K562 (cell line): ENCODE results near the gene PLSCR3. TPM values are rescaled to one million over a fixed set of nuclear protein-coding genes. Genes with fewer than 3 reads are reported as not detected.

Source experiments
- CREBBP ChIP-seq: IDR thresholded peaks from one replicate; pipeline ENCODE4 v1.6.1; 2012; ENCODE audit warnings: low read depth, mild to moderate bottlenecking, control low read depth, inconsistent platforms, low read length
- HEY1 ChIP-seq: fragments of 250-450 bp; sonication (Bioruptor Pico); IDR thresholded peaks from 2 replicates; pipeline ENCODE4 v1.5.0; 2020; ENCODE audit warnings: mild to moderate bottlenecking, moderate library complexity, borderline replicate concordance
- KDM5B ChIP-seq: fragments of 200-600 bp; sonication (generic); IDR thresholded peaks from 2 replicates; pipeline ENCODE4 v1.6.1; 2012; ENCODE audit warnings: low read depth, mild to moderate bottlenecking, moderate library complexity, low read length, control low read depth, inconsistent platforms; ENCODE audit not compliant: insufficient replicate concordance
- NR2F6 ChIP-seq: fragments of 450-650 bp; formaldehyde crosslinking; IDR thresholded peaks from 2 replicates; pipeline ENCODE4 v1.4.0; 2020; ENCODE audit warnings: mild to moderate bottlenecking
- PHF8 ChIP-seq: fragments of 200-600 bp; sonication (generic); IDR thresholded peaks from 2 replicates; pipeline ENCODE4 v1.6.1; 2012; ENCODE audit warnings: mixed run types, mild to moderate bottlenecking, inconsistent platforms, low read length, moderate library complexity, borderline replicate concordance
- PML ChIP-seq: IDR thresholded peaks from 2 replicates; pipeline ENCODE4 v1.6.1; 2012; ENCODE audit warnings: low read length, inconsistent platforms
- RFX5 ChIP-seq: IDR thresholded peaks from 2 replicates; pipeline ENCODE4 v1.6.1; 2011; ENCODE audit warnings: low read depth, mild to moderate bottlenecking, improper control_type of control experiment, low read length
- RUNX1 ChIP-seq: sonication (generic); IDR thresholded peaks from 2 replicates; pipeline ENCODE4 v1.6.1; 2016; ENCODE audit warnings: antibody characterized with exemption, low read depth
- SIX5 ChIP-seq, 2 experiments: IDR thresholded peaks; 2 replicates each; pipeline ENCODE4 v1.6.1; 2011; ENCODE audit warnings: low read length in 2 of 2, borderline replicate concordance in 1 of 2, low read depth in 1 of 2, mild to moderate bottlenecking in 1 of 2, moderate library complexity in 1 of 2; ENCODE audit not compliant: insufficient read depth in 1 of 2
- TAF1 ChIP-seq: IDR thresholded peaks from 2 replicates; pipeline ENCODE4 v1.6.1; 2011; ENCODE audit warnings: mild to moderate bottlenecking, low read length, moderate library complexity; ENCODE audit not compliant: insufficient read depth, control insufficient read depth, severe bottlenecking; ENCODE audit errors: extremely low read depth
- ZNF384 ChIP-seq: IDR thresholded peaks from 2 replicates; pipeline ENCODE4 v1.6.1; 2012; ENCODE audit warnings: low read depth, low read length, improper control_type of control experiment
- ZNF561 ChIP-seq: fragments of 450-650 bp; formaldehyde crosslinking; conservative IDR thresholded peaks from 2 replicates; pipeline ENCODE4 v1.4.0; 2020; ENCODE audit warnings: mild to moderate bottlenecking, moderate library complexity
- polyA plus RNA-seq, 8 experiments: library from polyadenylated mRNA; depleted of rRNA in 4 of 8; stranded (reverse) in 5 of 8; unstranded in 3 of 8; fragments of >200 nt; fragmentation: Nextera tagmentation in 2 of 8; fragmentation: Illumina TruSeq in 1 of 8; extraction: Ambion mirVana in 2 of 8; extraction: Trizol in 1 of 8; gene quantifications; 2 replicates each; pipeline versions ENCODE4 v1.2.1 to v1.2.3, GENCODE V29; 2011 to 2014; ENCODE audit warnings: inconsistent platforms in 1 of 8, missing spikeins in 1 of 8
- total RNA-seq, 7 experiments: library from RNA; depleted of rRNA in 6 of 7; stranded (reverse); fragments of >200 nt in 6 of 7; fragmentation: Illumina TruSeq in 2 of 7; extraction: Trizol in 2 of 7; gene quantifications; 2 replicates each; pipeline versions ENCODE4 v1.2.1 to v1.2.3, GENCODE V29; 2011 to 2021; ENCODE audit warnings: low replicate concordance in 1 of 7
- TF ChIP-seq, protein P1 (sequence below): fragments of 250-450 bp; sonication (Bioruptor Pico); IDR thresholded peaks from 2 replicates; pipeline ENCODE4 v1.5.0; 2021; ENCODE audit warnings: mild to moderate bottlenecking, borderline replicate concordance
- TF ChIP-seq, protein P2 (sequence below): fragments of 200-800 bp; sonication (Bioruptor generic); IDR thresholded peaks from 2 replicates; pipeline ENCODE4 v1.6.1; 2017; ENCODE audit warnings: missing genetic modification characterization, missing compliant biosample characterization
- TF ChIP-seq, protein P3 (sequence below): fragments of 250-450 bp; sonication (Bioruptor Pico); IDR thresholded peaks from 2 replicates; pipeline ENCODE4 v1.6.1; 2021; ENCODE audit warnings: mild to moderate bottlenecking
- TF ChIP-seq, protein P4 (sequence below): fragments of 450-650 bp; formaldehyde crosslinking; conservative IDR thresholded peaks from 2 replicates; pipeline ENCODE4 v1.4.0; 2022; ENCODE audit warnings: mild to moderate bottlenecking, missing genetic modification characterization
- TF ChIP-seq, protein P5 (sequence below): fragments of 450-650 bp; conservative IDR thresholded peaks from 2 replicates; pipeline ENCODE4 v1.6.1; 2016; ENCODE audit warnings: missing genetic modification characterization, low read depth, mild to moderate bottlenecking, control low read depth, missing compliant biosample characterization

PLSCR3 gene
- total and polyA plus RNA-seq, 9 of the 15 experiments (the other 6 are each of a cell fraction or from before 2014, with no cell fraction given) = 3.2 to 16.8 (median 4.5) TPM

DNA sequence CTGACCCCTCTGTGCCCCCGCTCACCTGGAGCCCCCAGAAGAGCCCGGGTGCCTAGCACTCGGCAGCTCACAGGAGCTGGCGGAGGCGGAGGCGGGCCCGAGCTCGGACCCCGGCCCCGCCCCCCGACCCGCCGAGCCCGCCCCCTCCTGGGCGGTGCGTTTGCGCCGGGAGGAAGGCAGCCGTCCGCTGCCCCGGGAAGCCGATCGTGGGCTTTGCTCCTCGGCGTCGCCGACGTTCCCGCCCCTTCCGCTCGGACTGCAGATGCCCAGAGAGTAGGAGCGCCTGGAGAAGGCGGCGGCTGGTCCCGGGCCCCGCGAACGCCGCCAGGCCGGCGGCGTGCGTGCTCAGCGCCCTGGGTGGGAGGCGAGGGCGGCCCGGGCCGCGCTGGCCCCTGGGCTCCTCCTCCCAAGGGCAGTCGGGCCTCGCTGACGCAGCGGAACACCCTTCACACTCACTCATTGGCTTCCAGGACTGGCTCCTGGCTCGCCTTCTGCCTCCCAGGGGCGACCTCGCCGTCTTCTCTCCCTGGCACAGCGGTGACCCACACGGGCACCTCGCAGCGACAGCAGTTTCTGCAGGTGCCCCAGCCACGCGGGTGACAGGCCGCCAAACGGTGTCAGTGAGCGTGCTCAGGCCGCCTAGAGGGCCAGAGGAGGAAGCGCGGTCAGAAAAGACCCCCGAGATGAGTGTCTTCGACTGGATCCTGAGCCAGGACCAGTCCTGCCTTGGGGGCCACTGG is at the start of gene PLSCR3 (continued):
- TF ChIP-seq, protein P1, sequence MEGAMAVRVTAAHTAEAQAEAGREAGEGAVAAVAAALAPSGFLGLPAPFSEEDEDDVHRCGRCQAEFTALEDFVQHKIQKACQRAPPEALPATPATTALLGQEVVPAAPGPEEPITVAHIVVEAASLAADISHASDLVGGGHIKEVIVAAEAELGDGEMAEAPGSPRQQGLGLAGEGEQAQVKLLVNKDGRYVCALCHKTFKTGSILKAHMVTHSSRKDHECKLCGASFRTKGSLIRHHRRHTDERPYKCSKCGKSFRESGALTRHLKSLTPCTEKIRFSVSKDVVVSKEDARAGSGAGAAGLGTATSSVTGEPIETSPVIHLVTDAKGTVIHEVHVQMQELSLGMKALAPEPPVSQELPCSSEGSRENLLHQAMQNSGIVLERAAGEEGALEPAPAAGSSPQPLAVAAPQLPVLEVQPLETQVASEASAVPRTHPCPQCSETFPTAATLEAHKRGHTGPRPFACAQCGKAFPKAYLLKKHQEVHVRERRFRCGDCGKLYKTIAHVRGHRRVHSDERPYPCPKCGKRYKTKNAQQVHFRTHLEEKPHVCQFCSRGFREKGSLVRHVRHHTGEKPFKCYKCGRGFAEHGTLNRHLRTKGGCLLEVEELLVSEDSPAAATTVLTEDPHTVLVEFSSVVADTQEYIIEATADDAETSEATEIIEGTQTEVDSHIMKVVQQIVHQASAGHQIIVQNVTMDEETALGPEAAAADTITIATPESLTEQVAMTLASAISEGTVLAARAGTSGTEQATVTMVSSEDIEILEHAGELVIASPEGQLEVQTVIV (CRISPR knock-in tag) = no peak
- peak; percentile 60 for TF ChIP-seq KDM5B
- TF ChIP-seq, protein P2, sequence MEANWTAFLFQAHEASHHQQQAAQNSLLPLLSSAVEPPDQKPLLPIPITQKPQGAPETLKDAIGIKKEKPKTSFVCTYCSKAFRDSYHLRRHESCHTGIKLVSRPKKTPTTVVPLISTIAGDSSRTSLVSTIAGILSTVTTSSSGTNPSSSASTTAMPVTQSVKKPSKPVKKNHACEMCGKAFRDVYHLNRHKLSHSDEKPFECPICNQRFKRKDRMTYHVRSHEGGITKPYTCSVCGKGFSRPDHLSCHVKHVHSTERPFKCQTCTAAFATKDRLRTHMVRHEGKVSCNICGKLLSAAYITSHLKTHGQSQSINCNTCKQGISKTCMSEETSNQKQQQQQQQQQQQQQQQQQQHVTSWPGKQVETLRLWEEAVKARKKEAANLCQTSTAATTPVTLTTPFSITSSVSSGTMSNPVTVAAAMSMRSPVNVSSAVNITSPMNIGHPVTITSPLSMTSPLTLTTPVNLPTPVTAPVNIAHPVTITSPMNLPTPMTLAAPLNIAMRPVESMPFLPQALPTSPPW (CRISPR knock-in tag) = 0 out of 2 replicates have a peak, but pooled peaks have one; percentile 38
- no peak for TF ChIP-seq ZNF384
- no peak for TF ChIP-seq RUNX1
- no peak for TF ChIP-seq ZNF561 (CRISPR knock-in tag)
- TF ChIP-seq, protein P3, sequence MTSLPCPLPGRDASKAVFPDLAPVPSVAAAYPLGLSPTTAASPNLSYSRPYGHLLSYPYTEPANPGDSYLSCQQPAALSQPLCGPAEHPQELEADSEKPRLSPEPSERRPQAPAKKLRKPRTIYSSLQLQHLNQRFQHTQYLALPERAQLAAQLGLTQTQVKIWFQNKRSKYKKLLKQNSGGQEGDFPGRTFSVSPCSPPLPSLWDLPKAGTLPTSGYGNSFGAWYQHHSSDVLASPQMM = no peak
- TF ChIP-seq, protein P4, sequence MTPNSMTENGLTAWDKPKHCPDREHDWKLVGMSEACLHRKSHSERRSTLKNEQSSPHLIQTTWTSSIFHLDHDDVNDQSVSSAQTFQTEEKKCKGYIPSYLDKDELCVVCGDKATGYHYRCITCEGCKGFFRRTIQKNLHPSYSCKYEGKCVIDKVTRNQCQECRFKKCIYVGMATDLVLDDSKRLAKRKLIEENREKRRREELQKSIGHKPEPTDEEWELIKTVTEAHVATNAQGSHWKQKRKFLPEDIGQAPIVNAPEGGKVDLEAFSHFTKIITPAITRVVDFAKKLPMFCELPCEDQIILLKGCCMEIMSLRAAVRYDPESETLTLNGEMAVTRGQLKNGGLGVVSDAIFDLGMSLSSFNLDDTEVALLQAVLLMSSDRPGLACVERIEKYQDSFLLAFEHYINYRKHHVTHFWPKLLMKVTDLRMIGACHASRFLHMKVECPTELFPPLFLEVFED (CRISPR knock-in tag) = no peak
- TF ChIP-seq, protein P5, sequence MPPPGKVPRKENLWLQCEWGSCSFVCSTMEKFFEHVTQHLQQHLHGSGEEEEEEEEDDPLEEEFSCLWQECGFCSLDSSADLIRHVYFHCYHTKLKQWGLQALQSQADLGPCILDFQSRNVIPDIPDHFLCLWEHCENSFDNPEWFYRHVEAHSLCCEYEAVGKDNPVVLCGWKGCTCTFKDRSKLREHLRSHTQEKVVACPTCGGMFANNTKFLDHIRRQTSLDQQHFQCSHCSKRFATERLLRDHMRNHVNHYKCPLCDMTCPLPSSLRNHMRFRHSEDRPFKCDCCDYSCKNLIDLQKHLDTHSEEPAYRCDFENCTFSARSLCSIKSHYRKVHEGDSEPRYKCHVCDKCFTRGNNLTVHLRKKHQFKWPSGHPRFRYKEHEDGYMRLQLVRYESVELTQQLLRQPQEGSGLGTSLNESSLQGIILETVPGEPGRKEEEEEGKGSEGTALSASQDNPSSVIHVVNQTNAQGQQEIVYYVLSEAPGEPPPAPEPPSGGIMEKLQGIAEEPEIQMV (tag) = no peak
- no peak for TF ChIP-seq NR2F6
- TF ChIP-seq PML = no peak
- no peak for TF ChIP-seq SIX5 (IDR thresholded peaks at IDR 0.05; ENCODE audit: borderline replicate concordance in 1 of 2, insufficient read depth in 1 of 2, low read depth in 1 of 2, low read length in 2 of 2)
- TF ChIP-seq CREBBP = no peak
- peak; percentile 84; the same call in 1 of the 2 replicates for TF ChIP-seq PHF8
- no peak for TF ChIP-seq HEY1 (CRISPR knock-in tag)
- TF ChIP-seq TAF1 = peak; percentile 42
- no peak for TF ChIP-seq RFX5
